HCT116 (cell line): ENCODE data around the gene SERINC1. TPM values are rescaled to one million over a fixed set of nuclear protein-coding genes. Genes with fewer than 3 reads are reported as not detected.

Experiments
- ATAC-seq: fragments of 200-7000 bp; cut with Tn5 transposase; 2 replicates; pipeline ENCODE4 v1.9.1; 2020; ENCODE audit warnings: mild to moderate bottlenecking, moderate library complexity
- BruUV-seq: library from RNA; stranded (reverse); fragments of 400-500 nt; replicated peaks from 2 replicates; lab custom pipeline; 2021; lab: Mats Ljungman, UMichigan
- CTCF ChIA-PET: fragments of 300-600 bp; sonication (Branson Sonifier 250); formaldehyde crosslinking; loops from one replicate; lab custom pipeline; 2021; ENCODE audit warnings: antibody characterized with exemption; lab: Charles Lee
- POLR2A ChIA-PET: fragments of 300-600, 350-600 bp; sonication (Branson Sonifier 250); formaldehyde crosslinking; loops from one replicate; lab custom pipeline; 2021; ENCODE audit warnings: antibody characterized with exemption; lab: Charles Lee
- RAD21 ChIA-PET, 2 experiments: fragments of 300-600 bp; sonication (Branson Sonifier 250); formaldehyde crosslinking; loops; one replicate each; lab custom pipeline; 2023; ENCODE audit warnings: low total read pairs in 2 of 2; ENCODE audit not compliant: uncharacterized antibody in 2 of 2, unreplicated experiment in 2 of 2, low non-redundant PET in 1 of 2; lab: Charles Lee
- DNase-seq: peaks from one replicate; pipeline ENCODE4 v3.0.0-alpha.2; 2010; ENCODE audit warnings: low read depth, low spot score
- H2AFZ ChIP-seq: fragments of 200-600 bp; shearing (Covaris generic), sonication (generic); 2 replicates; pipeline ENCODE4 v1.6.1; 2017; ENCODE audit warnings: low read depth, mixed run types, mixed read lengths, antibody characterized with exemption, low read length; ENCODE audit not compliant: poor library complexity, severe bottlenecking
- H3K27ac ChIP-seq: 2 replicates; pipeline ENCODE4 v1.5.1; 2012; ENCODE audit warnings: low read depth, low read length
- H3K27me3 ChIP-seq: fragments of 200-600 bp; sonication (generic); 2 replicates; pipeline ENCODE4 v1.6.1; 2016; ENCODE audit warnings: mixed run types, low read length, mixed read lengths; ENCODE audit not compliant: insufficient read depth
- H3K36me3 ChIP-seq, 2 experiments: fragments of 200-500 bp in 1 of 2; fragments of 200-600 bp in 1 of 2; sonication (Bioruptor generic) in 1 of 2; sonication (generic) in 1 of 2; 2 replicates each; pipeline versions ENCODE4 v1.5.1 to v1.6.1; 2014 to 2016; ENCODE audit warnings: low read length in 2 of 2, inconsistent platforms in 1 of 2, mixed read lengths in 1 of 2, mixed run types in 1 of 2; ENCODE audit not compliant: insufficient read depth in 2 of 2, control insufficient read depth in 1 of 2
- H3K4me1 ChIP-seq, 2 experiments: fragments of 200-600 bp in 1 of 2; sonication (generic) in 1 of 2; 2 replicates each; pipeline versions ENCODE4 v1.5.1 to v1.6.1; 2012 to 2017; ENCODE audit warnings: low read length in 2 of 2, inconsistent platforms in 1 of 2, mild to moderate bottlenecking in 1 of 2, mixed read lengths in 1 of 2, mixed run types in 1 of 2, moderate library complexity in 1 of 2; ENCODE audit not compliant: insufficient read depth in 2 of 2, control insufficient read depth in 1 of 2
- H3K4me2 ChIP-seq: fragments of 200-600 bp; sonication (generic); 2 replicates; pipeline ENCODE4 v1.6.1; 2017; ENCODE audit warnings: mixed run types, low read length, mixed read lengths
- H3K4me3 ChIP-seq, 2 experiments: fragments of 200-600 bp in 1 of 2; sonication (generic) in 1 of 2; replicated peaks in 1 of 2; 2 replicates each; pipeline ENCODE4 v1.5.1; 2011 to 2016; ENCODE audit warnings: low read length in 2 of 2, control low read depth in 1 of 2, low read depth in 1 of 2, mild to moderate bottlenecking in 1 of 2, mixed read lengths in 1 of 2, mixed run types in 1 of 2
- H3K79me2 ChIP-seq: fragments of 200-600 bp; sonication (generic); 2 replicates; pipeline ENCODE4 v1.6.1; 2017; ENCODE audit warnings: mild to moderate bottlenecking, mixed run types, low read length, moderate library complexity, mixed read lengths; ENCODE audit not compliant: insufficient read depth
- H3K9ac ChIP-seq: fragments of 200-600 bp; sonication (generic); 2 replicates; pipeline ENCODE4 v1.6.1; 2016; ENCODE audit warnings: low read length, mixed read lengths
- H3K9me2 ChIP-seq: fragments of 200-600 bp; sonication (generic), shearing (Covaris generic); 2 replicates; pipeline ENCODE4 v1.6.1; 2017; ENCODE audit warnings: mixed run types, mild to moderate bottlenecking, moderate library complexity; ENCODE audit not compliant: insufficient read depth
- H3K9me3 ChIP-seq, 2 experiments: fragments of 200-500 bp in 1 of 2; fragments of 200-600 bp in 1 of 2; sonication (Bioruptor generic) in 1 of 2; sonication (generic) in 1 of 2; 2 replicates each; pipeline ENCODE4 v1.6.1; 2014 to 2017; ENCODE audit warnings: low read length in 2 of 2, mixed read lengths in 2 of 2, inconsistent platforms in 1 of 2, low read depth in 1 of 2, mild to moderate bottlenecking in 1 of 2, mixed run types in 1 of 2, moderate library complexity in 1 of 2; ENCODE audit not compliant: control insufficient read depth in 1 of 2, insufficient read depth in 1 of 2
- H4K20me1 ChIP-seq: fragments of 200-600 bp; sonication (generic), shearing (Covaris generic); 2 replicates; pipeline ENCODE4 v1.6.1; 2017; ENCODE audit warnings: mixed run types, mild to moderate bottlenecking, moderate library complexity; ENCODE audit not compliant: insufficient read depth
- ATF3 ChIP-seq: IDR thresholded peaks from 2 replicates; pipeline ENCODE4 v1.6.1; 2012
- CBX3 ChIP-seq: IDR thresholded peaks from 2 replicates; pipeline ENCODE4 v1.6.1; 2012; ENCODE audit warnings: low read depth
- CEBPB ChIP-seq: IDR thresholded peaks from 2 replicates; pipeline ENCODE4 v1.6.1; 2012; ENCODE audit warnings: low read depth
- EZH2 ChIP-seq: fragments of 200-600 bp; sonication (generic); IDR thresholded peaks from 2 replicates; pipeline ENCODE4 v1.6.1; 2017; ENCODE audit warnings: antibody characterized with exemption, mixed run types
- EZH2phosphoT487 ChIP-seq: fragments of 200-600 bp; IDR thresholded peaks from 2 replicates; pipeline ENCODE4 v1.6.1; 2018; ENCODE audit warnings: antibody characterized with exemption, borderline replicate concordance
- FOSL1 ChIP-seq: IDR thresholded peaks from 2 replicates; pipeline ENCODE4 v1.6.1; 2012; ENCODE audit warnings: low read depth
- JUND ChIP-seq: IDR thresholded peaks from 2 replicates; pipeline ENCODE4 v1.6.1; 2012
- MAX ChIP-seq: IDR thresholded peaks from 2 replicates; pipeline ENCODE4 v1.6.1; 2012
- POLR2A ChIP-seq: IDR thresholded peaks from 2 replicates; pipeline ENCODE4 v1.7.0; 2011; ENCODE audit warnings: borderline replicate concordance; ENCODE audit not compliant: insufficient read depth, insufficient read length; ENCODE audit errors: extremely low read depth
- POLR2AphosphoS5 ChIP-seq: IDR thresholded peaks from 2 replicates; pipeline ENCODE4 v1.6.1; 2011; ENCODE audit warnings: mild to moderate bottlenecking, low read depth, low read length, moderate library complexity
- RAD21 ChIP-seq: IDR thresholded peaks from 2 replicates; pipeline ENCODE4 v1.6.1; 2012; ENCODE audit warnings: low read depth, mild to moderate bottlenecking
- SP1 ChIP-seq: IDR thresholded peaks from 2 replicates; pipeline ENCODE4 v1.6.1; 2012; ENCODE audit warnings: low read depth
- SRF ChIP-seq: IDR thresholded peaks from 2 replicates; pipeline ENCODE4 v1.6.1; 2012; ENCODE audit warnings: low read depth
- TCF7L2 ChIP-seq: IDR thresholded peaks from 2 replicates; pipeline ENCODE4 v1.7.0; 2011; ENCODE audit warnings: borderline replicate concordance, inconsistent platforms; ENCODE audit not compliant: insufficient read depth, insufficient read length; ENCODE audit errors: extremely low read depth
- YY1 ChIP-seq: IDR thresholded peaks from 2 replicates; pipeline ENCODE4 v1.6.1; 2011; ENCODE audit warnings: low read length, low read depth, moderate library complexity, mild to moderate bottlenecking; ENCODE audit not compliant: insufficient replicate concordance; ENCODE audit errors: extremely low read depth
- ZBTB33 ChIP-seq: IDR thresholded peaks from 2 replicates; pipeline ENCODE4 v1.6.1; 2011; ENCODE audit warnings: mild to moderate bottlenecking, low read length, moderate library complexity; ENCODE audit not compliant: insufficient replicate concordance; ENCODE audit errors: extremely low read depth
- ZFX ChIP-seq: fragments of 450-650 bp; IDR thresholded peaks from 2 replicates; pipeline ENCODE4 v1.6.1; 2017
- ZNF274 ChIP-seq: fragments of 200-500 bp; sonication (Bioruptor generic); IDR thresholded peaks from 2 replicates; pipeline ENCODE4 v1.6.1; 2014; ENCODE audit warnings: mild to moderate bottlenecking, low read depth, low read length, inconsistent platforms
- intact Hi-C: fragments of 100-400 bp; cut with micrococcal nuclease; formaldehyde crosslinking; loops from 2 replicates; pipeline ENCODE4 v1.10.0; 2022
- total RNA-seq: library from RNA; stranded (reverse); gene quantifications from one replicate; pipeline ENCODE4 v1.2.1, GENCODE V29; 2021; ENCODE audit not compliant: unreplicated experiment

The SERINC1 gene
- total RNA-seq, 1 experiment from 2014 or later, result 45.2 TPM

- RAD21 ChIA-PET, result no interaction called here
- intact Hi-C loops, result no loop called here
- H3K36me3 ChIP-seq, result peaks cover 23% of the 10 kb centered on the region in 2 experiments
- H3K4me2 ChIP-seq, result no peak overlapping the region
- H3K27me3 ChIP-seq, result no peaks in the 10 kb centered on the region
- BruUV-seq, result no TSS peak
- H3K79me2 ChIP-seq, result no peaks in the 10 kb centered on the region
- H3K9ac ChIP-seq, result no peak overlapping the region
- no peaks in the 10 kb centered on the region; the same call in 1 of the 2 replicates for H4K20me1 ChIP-seq
- H3K4me1 ChIP-seq, result no peaks in the 10 kb centered on the region
- no peak overlapping the region for H3K4me3 ChIP-seq
- TF ChIP-seq TCF7L2 (no peak), SP1 (no peak), FOSL1 (no peak)
- H3K27ac ChIP-seq, result no peak overlapping the region
- H3K9me3 ChIP-seq, result no peaks in the 10 kb centered on the region
- ATAC-seq, result no peak
- POLR2A ChIA-PET, result no interaction called here
- no peak overlapping the region for H2AFZ ChIP-seq
- CTCF ChIA-PET, result no interaction called here
- no peak for DNase-seq
- H3K9me2 ChIP-seq, result no peaks in the 10 kb centered on the region
These were observed 42.3 kb downstream of the SERINC1 start for GRCh38 chr6:122429323-122429722.

- H2AFZ ChIP-seq, result no peak overlapping the region
- H3K27me3 ChIP-seq, result no peaks in the 10 kb centered on the region
- H4K20me1 ChIP-seq, result no peaks in the 10 kb centered on the region; the same call in 1 of the 2 replicates
- POLR2A ChIA-PET, result no interaction called here
- no peak overlapping the region for H3K27ac ChIP-seq
- no peak overlapping the region for H3K9ac ChIP-seq
- no peak overlapping the region for H3K4me3 ChIP-seq
- H3K9me2 ChIP-seq, result no peaks in the 10 kb centered on the region
- intact Hi-C loops, result no loop called here
- DNase-seq (no peak), ATAC-seq (no peak)
- peaks cover 23 to 28% of the 10 kb centered on the region in 2 experiments for H3K36me3 ChIP-seq
- H3K4me2 ChIP-seq, result no peak overlapping the region
- no peaks in the 10 kb centered on the region for H3K4me1 ChIP-seq
- H3K9me3 ChIP-seq, result no peaks in the 10 kb centered on the region
- CTCF ChIA-PET, result no interaction called here
- BruUV-seq, result no TSS peak
- RAD21 ChIA-PET, result no interaction called here
- H3K79me2 ChIP-seq, result no peaks in the 10 kb centered on the region
- no peak for TF ChIP-seq ZFX
- no peak for TF ChIP-seq FOSL1
- TF ChIP-seq ATF3, result no peak
- no peak for TF ChIP-seq POLR2AphosphoS5
- TF ChIP-seq JUND, result no peak
- TF ChIP-seq ZNF274, result no peak
- TF ChIP-seq MAX, result no peak
- no peak for TF ChIP-seq SP1
- TF ChIP-seq CEBPB, result no peak
- no peak for TF ChIP-seq SRF
- no peak for TF ChIP-seq CBX3
- TF ChIP-seq RAD21, result no peak
- no peak for TF ChIP-seq YY1
- TF ChIP-seq POLR2A, result no peak
- no peak for TF ChIP-seq EZH2phosphoT487
- TF ChIP-seq EZH2, result no peak
- TF ChIP-seq ZBTB33, result no peak
These were observed 42.8 kb downstream of the SERINC1 start for GRCh38 chr6:122428781-122429180.
